ENCODE data around the gene MFSD11. TPM values are rescaled to one million over a fixed set of nuclear protein-coding genes. Genes with fewer than 3 reads are reported as not detected.
A peak's percentile ranks its signal among the peaks of the same experiment; 100 is the strongest.

The MFSD11 gene
- total RNA-seq, 1 experiment from 2014 or later = 23.9 TPM

DNA sequence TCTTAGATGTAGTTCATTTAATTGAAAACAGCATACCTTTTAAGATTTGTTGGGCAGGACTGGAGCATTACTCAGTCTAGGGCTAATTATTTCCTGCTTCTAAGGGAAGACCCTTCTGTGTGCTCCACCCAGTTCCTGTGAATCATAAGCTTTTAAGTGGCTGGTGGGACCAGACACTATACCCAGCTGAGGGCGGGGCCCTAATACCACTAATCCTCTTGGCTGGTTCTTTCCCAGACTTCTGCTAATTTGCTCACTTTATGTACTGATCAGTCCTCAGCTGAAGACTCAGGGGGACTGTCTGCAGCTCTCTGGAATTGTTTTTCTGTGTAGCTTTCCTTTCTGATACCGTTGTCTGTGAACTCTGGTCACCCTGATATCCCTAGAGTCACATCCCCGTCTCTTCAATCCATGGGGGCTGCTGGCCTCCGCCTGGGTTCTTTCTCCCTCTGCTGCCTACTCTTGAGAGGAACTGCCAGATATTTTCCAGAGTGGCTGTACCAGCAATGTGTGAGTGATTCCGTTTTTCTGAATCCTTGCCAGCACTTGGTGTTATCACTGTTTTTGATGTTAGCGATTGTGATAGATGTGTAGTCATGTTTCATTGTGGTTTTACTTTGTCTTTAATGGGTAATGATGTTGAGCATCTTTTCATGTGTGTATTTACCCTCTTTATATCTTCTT lies 35.1 kb downstream of the MFSD11 start:
- Mint-ChIP-seq H3K4me3 (ENCODE audit: low read depth, unreplicated experiment) (no peak overlapping the region), H3K36me3 (ENCODE audit: insufficient read depth, unreplicated experiment) (peaks cover 12% of the 10 kb centered on the region), H3K27ac (ENCODE audit: unreplicated experiment) (no peak overlapping the region), H3K4me1 (ENCODE audit: low read depth, unreplicated experiment) (peaks cover 10% of the 10 kb centered on the region), H3K27me3 (ENCODE audit: unreplicated experiment) (no peaks in the 10 kb centered on the region), H3K9me3 (ENCODE audit: low read depth, unreplicated experiment) (no peaks in the 10 kb centered on the region)
- DNase-seq = peak; percentile 36
- CTCF ChIA-PET = interaction anchor here (0.5 kb wide), 2 partner anchors 25 to 291 kb away, joined by 3 read pairs; no protein-coding TSS in a partner anchor
- intact Hi-C loops (cut with micrococcal nuclease; ENCODE audit: unreplicated experiment) = no loop called here
- BruUV-seq (replicated peaks) = no TSS peak
- TF ChIP-seq, protein P1, sequence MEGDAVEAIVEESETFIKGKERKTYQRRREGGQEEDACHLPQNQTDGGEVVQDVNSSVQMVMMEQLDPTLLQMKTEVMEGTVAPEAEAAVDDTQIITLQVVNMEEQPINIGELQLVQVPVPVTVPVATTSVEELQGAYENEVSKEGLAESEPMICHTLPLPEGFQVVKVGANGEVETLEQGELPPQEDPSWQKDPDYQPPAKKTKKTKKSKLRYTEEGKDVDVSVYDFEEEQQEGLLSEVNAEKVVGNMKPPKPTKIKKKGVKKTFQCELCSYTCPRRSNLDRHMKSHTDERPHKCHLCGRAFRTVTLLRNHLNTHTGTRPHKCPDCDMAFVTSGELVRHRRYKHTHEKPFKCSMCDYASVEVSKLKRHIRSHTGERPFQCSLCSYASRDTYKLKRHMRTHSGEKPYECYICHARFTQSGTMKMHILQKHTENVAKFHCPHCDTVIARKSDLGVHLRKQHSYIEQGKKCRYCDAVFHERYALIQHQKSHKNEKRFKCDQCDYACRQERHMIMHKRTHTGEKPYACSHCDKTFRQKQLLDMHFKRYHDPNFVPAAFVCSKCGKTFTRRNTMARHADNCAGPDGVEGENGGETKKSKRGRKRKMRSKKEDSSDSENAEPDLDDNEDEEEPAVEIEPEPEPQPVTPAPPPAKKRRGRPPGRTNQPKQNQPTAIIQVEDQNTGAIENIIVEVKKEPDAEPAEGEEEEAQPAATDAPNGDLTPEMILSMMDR (IDR thresholded peaks at IDR 0.05; ENCODE audit: unreplicated experiment) = no peak

DNA sequence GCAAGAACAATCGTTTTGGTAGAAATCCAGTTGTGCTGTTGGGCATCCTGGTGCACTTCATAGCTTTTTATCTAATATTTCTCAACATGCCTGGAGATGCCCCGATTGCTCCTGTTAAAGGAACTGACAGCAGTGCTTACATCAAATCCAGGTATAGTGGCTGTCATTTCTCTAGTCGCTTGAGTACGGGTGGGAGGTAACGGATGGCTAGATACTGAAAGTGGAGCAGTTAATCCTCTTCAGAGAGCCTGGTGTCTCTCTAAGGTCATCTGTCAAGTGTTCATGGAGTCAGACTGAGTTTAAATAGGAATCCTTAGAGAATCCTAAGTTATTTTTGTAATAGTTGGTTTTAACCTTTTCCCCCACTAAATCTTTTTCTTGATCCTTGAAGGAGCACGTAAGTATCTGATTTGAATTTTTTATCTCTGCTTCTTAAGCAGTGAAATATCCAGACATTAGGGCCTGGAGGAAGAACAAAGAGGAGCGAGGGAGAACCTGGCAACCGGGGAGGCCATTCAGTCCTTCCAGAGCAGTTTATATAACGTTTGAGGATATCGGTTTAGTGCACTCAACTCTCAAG lies 37.2 kb downstream of the MFSD11 start:
- H3K27me3 Mint-ChIP-seq (ENCODE audit: unreplicated experiment) = no peaks in the 10 kb centered on the region
- peaks cover 10% of the 10 kb centered on the region for H3K4me1 Mint-ChIP-seq (ENCODE audit: low read depth, unreplicated experiment)
- H3K36me3 Mint-ChIP-seq (ENCODE audit: insufficient read depth, unreplicated experiment) = peaks cover 12% of the 10 kb centered on the region
- no TSS peak for BruUV-seq (replicated peaks)
- H3K4me3 Mint-ChIP-seq (ENCODE audit: low read depth, unreplicated experiment) = no peak overlapping the region
- TF ChIP-seq, protein P1 (IDR thresholded peaks at IDR 0.05; ENCODE audit: unreplicated experiment) = no peak
- no peak for DNase-seq
- intact Hi-C loops (cut with micrococcal nuclease; ENCODE audit: unreplicated experiment) = no loop called here
- H3K9me3 Mint-ChIP-seq (ENCODE audit: low read depth, unreplicated experiment) = no peaks in the 10 kb centered on the region
- CTCF ChIA-PET = interaction anchor here (0.6 kb wide), 1 partner anchor 20 kb away, joined by 3 read pairs; no protein-coding TSS in a partner anchor
- H3K27ac Mint-ChIP-seq (ENCODE audit: unreplicated experiment) = no peak overlapping the region

DNA sequence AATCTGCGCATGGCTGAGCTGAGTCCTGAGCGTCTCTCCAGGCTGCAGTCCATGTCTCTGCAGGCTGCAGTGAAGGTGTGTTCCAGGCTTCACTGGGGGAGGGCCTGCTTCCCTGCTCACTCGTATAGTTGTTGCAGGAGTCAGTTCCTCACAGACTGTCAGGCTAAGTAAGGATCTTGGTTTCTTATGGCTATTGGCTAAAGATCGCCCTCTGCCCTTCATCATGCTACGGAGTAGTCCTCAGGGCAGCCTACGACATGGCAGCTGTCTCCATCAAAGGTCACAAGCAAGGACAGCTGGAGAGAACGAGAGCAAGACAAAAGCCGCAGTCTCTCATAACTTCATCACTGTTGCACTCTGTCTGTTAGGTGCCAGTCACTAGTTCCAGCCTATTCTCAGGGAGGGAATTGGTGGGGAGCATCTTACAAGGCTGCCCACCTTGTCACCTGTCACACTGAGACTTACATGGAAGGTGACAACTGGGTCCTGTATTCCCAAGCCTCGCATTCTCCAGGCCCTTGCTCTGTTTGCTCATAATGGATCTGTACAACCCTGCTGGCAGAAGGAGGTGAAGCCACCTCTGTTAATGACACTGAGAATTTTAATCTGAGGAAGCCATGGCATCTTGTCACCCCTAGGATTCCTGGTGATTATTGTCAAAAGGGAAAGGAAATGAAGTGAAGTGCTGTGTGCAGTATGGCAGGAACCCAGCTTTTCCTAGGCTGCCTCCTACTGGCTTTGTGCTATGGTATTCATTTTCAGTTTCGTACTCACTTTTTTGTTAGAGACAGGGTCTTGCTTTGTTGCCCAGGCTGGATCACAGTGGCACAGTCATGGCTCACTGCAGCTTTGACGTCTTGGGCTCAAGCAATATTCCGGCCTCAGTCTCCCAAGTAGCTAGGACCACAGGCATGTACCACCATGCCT lies 43.4 kb downstream of the MFSD11 start:
- H3K36me3 Mint-ChIP-seq (ENCODE audit: insufficient read depth, unreplicated experiment) = peaks cover 4% of the 10 kb centered on the region
- no peak overlapping the region for H3K4me3 Mint-ChIP-seq (ENCODE audit: low read depth, unreplicated experiment)
- TF ChIP-seq, protein P1 (IDR thresholded peaks at IDR 0.05; ENCODE audit: unreplicated experiment) = no peak
- H3K27me3 Mint-ChIP-seq (ENCODE audit: unreplicated experiment) = no peaks in the 10 kb centered on the region
- DNase-seq = no peak
- no peaks in the 10 kb centered on the region for H3K9me3 Mint-ChIP-seq (ENCODE audit: low read depth, unreplicated experiment)
- intact Hi-C loops (cut with micrococcal nuclease; ENCODE audit: unreplicated experiment) = no loop called here
- CTCF ChIA-PET = interaction anchor here (0.5 kb wide), 1 partner anchor 33 kb away, joined by 4 read pairs; no protein-coding TSS in a partner anchor
- BruUV-seq (replicated peaks) = no TSS peak
- no peak overlapping the region for H3K27ac Mint-ChIP-seq (ENCODE audit: unreplicated experiment)
- H3K4me1 Mint-ChIP-seq (ENCODE audit: low read depth, unreplicated experiment) = no peaks in the 10 kb centered on the region

DNA sequence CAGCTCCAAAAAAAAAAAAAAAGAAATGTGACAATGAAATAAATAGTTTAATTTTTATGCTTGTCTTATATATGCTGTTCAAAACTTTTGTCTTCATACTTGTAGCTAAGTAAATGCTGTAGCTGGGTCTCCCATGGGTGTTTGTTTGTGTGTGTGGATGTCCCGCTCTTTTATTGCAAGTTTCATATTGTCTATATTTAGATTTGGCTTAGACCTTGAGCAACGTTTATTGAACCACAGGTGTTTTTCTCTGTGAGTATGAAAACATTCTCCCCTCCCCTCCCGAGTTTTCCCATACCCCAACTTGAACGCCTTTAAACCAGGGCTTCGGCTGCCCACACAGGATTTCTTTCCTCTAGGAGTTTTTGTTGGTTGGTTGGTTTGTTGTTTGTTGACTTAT lies 45.2 kb downstream of the MFSD11 start:
- Mint-ChIP-seq H3K27me3 (ENCODE audit: unreplicated experiment) (no peaks in the 10 kb centered on the region), H3K4me3 (ENCODE audit: low read depth, unreplicated experiment) (no peak overlapping the region), H3K27ac (ENCODE audit: unreplicated experiment) (no peak overlapping the region), H3K4me1 (ENCODE audit: low read depth, unreplicated experiment) (no peaks in the 10 kb centered on the region), H3K9me3 (ENCODE audit: low read depth, unreplicated experiment) (no peaks in the 10 kb centered on the region), H3K36me3 (ENCODE audit: insufficient read depth, unreplicated experiment) (no peaks in the 10 kb centered on the region)
- CTCF ChIA-PET = interaction anchor here (0.6 kb wide), 1 partner anchor 780 kb away, joined by 3 read pairs; no protein-coding TSS in a partner anchor
- intact Hi-C loops (cut with micrococcal nuclease; ENCODE audit: unreplicated experiment) = no loop called here
- no TSS peak for BruUV-seq (replicated peaks)
- TF ChIP-seq, protein P1 (IDR thresholded peaks at IDR 0.05; ENCODE audit: unreplicated experiment) = no peak
- DNase-seq = no peak

Measured in Calu3 (cell line).